ENCODE data around the gene DNAJC13.
A peak's percentile ranks its signal among the peaks of the same experiment; 100 is the strongest.
"Not testable (repeated sequence)": the region's sequence is repeated elsewhere in the genome, so short reads cannot be mapped to it uniquely, and the experiment has no call there.

Gene DNAJC13

GRCh38 chr3:132394320-132394719, 23.0 kb upstream of the DNAJC13 start:
- H3K4me3 ChIP-seq (ENCODE audit: low read depth, low read length), result no peak overlapping the region
- no peak for TF ChIP-seq CTCF (IDR thresholded peaks at IDR 0.05; ENCODE audit: insufficient read depth, low read length, missing control alignments)
- DNase-seq (ENCODE audit: low read depth, low spot score), result no peak
- ChIA-PET POLR2A (no interaction called here), CTCF (interaction anchor here (1.0 to 7.6 kb wide), 3 partner anchors 13 to 50 kb away, joined by 3 to 171 read pairs (median 4); no protein-coding TSS in a partner anchor)

GRCh38 chr3:132395126-132395525, 22.2 kb upstream of the DNAJC13 start:
- DNase-seq (ENCODE audit: low read depth, low spot score), result no peak
- ChIA-PET CTCF (interaction anchor here (1.0 to 7.6 kb wide), 3 partner anchors 14 to 51 kb away, joined by 3 to 171 read pairs (median 4); no protein-coding TSS in a partner anchor), POLR2A (no interaction called here)
- no peak overlapping the region for H3K4me3 ChIP-seq (ENCODE audit: low read depth, low read length)
- no peak for TF ChIP-seq CTCF (IDR thresholded peaks at IDR 0.05; ENCODE audit: insufficient read depth, low read length, missing control alignments)

GRCh38 chr3:132396255-132396654, 21.0 kb upstream of the DNAJC13 start:
- DNase-seq (ENCODE audit: low read depth, low spot score), result no peak
- ChIA-PET CTCF (interaction anchor here (7.6 kb wide), 1 partner anchor 44 kb away, joined by 171 read pairs; no protein-coding TSS in a partner anchor), POLR2A (no interaction called here)
- no peak for TF ChIP-seq CTCF (IDR thresholded peaks at IDR 0.05; ENCODE audit: insufficient read depth, low read length, missing control alignments)
- H3K4me3 ChIP-seq (ENCODE audit: low read depth, low read length), result no peak overlapping the region

GRCh38 chr3:132396776-132397175, 20.5 kb upstream of the DNAJC13 start:
- DNase-seq (ENCODE audit: low read depth, low spot score); H3K4me3 ChIP-seq (ENCODE audit: low read depth, low read length); POLR2A ChIA-PET: not testable (repeated sequence)
- CTCF ChIA-PET, result interaction anchor here (3.0 to 7.6 kb wide), 3 partner anchors 45 to 138 kb away, joined by 27 to 171 read pairs (median 36); no protein-coding TSS in a partner anchor

GRCh38 chr3:132399054-132399929, 18.0 kb upstream of the DNAJC13 start:
- H3K4me3 ChIP-seq (ENCODE audit: low read depth, low read length), result no peak overlapping the region
- peak; percentile 7 for DNase-seq (ENCODE audit: low read depth, low spot score)
- POLR2A ChIA-PET, result interaction anchor here (1.5 kb wide), 1 partner anchor 18 kb away, joined by 3 read pairs; the partner anchor contains the start of gene DNAJC13
- TF ChIP-seq CTCF (IDR thresholded peaks at IDR 0.05; ENCODE audit: insufficient read depth, low read length, missing control alignments), result peak; percentile 63
- CTCF ChIA-PET, result interaction anchor here (0.6 to 7.6 kb wide), 20 partner anchors 9 to 359 kb away, joined by 3 to 171 read pairs (median 4); partner anchors contain the start of gene DNAJC13

- ChIA-PET POLR2A (no interaction called here), CTCF (interaction anchor here (0.8 to 7.6 kb wide), 7 partner anchors 45 to 222 kb away, joined by 3 to 171 read pairs (median 3); no protein-coding TSS in a partner anchor)
- no peak for DNase-seq (ENCODE audit: low read depth, low spot score)
- no peak overlapping the region for H3K4me3 ChIP-seq (ENCODE audit: low read depth, low read length)
- TF ChIP-seq CTCF (IDR thresholded peaks at IDR 0.05; ENCODE audit: insufficient read depth, low read length, missing control alignments), result no peak
Observed at GRCh38 chr3:132401255-132401654, 16.0 kb upstream of the DNAJC13 start.

Measured in AG04449 (cell line).